Prostate gland (tissue), 2 donors: ENCODE results near the gene ARMC2.
"Not testable (repeated sequence)": the region's sequence is repeated elsewhere in the genome, so short reads cannot be mapped to it uniquely, and the experiment has no call there.

Experiments
- CTCF ChIP-seq, 4 experiments: fragments of 200-600 bp in 2 of 4; fragments of 450-650 bp in 2 of 4; sonication (generic) in 2 of 4; IDR thresholded peaks; 1 replicate in 3 of 4; 2 replicates in 1 of 4; pipeline ENCODE4 v1.5.1; 2016 to 2019; ENCODE audit warnings: antibody characterized with exemption in 4 of 4, mild to moderate bottlenecking in 2 of 4, moderate library complexity in 2 of 4
- POLR2A ChIP-seq: fragments of 450-650 bp; IDR thresholded peaks from one replicate; pipeline ENCODE4 v1.6.1; 2016; ENCODE audit warnings: antibody characterized with exemption, mild to moderate bottlenecking

- not testable (repeated sequence) for TF ChIP-seq POLR2A; CTCF (IDR thresholded peaks at IDR 0.05)
These were observed 82.9 kb downstream of the ARMC2 start for GRCh38 chr6:108931090-108931489.
